Measurements from ENCODE around the gene ORAI3. TPM values are rescaled to one million over a fixed set of nuclear protein-coding genes. Genes with fewer than 3 reads are reported as not detected.

ORAI3 gene
- total RNA-seq, 2 donors from 2014 or later, result 11.0 to 17.5 TPM

- intact Hi-C loops (cut with DNase I), result loop anchor here in 1 of 2 donors (5.0 kb wide), 1 partner anchor 33 kb away; the partner anchor contains the start of gene STX4
- DNase-seq (ENCODE audit: low spot score), result no peak
Measured at GRCh38 chr16:30998852-30999761, 50.2 kb downstream of the ORAI3 start.

- no peak for DNase-seq (ENCODE audit: low spot score)
- intact Hi-C loops (cut with DNase I), result no loop called here
Measured at GRCh38 chr16:31000671-31001382, 52.0 kb downstream of the ORAI3 start.

GRCh38 chr16:31001507-31002249, 52.8 kb downstream of the ORAI3 start:
- DNase-seq (ENCODE audit: low spot score), result no peak
- intact Hi-C loops (cut with DNase I), result no loop called here

GRCh38 chr16:31002250-31002700, 53.4 kb downstream of the ORAI3 start:
- intact Hi-C loops (cut with DNase I), result no loop called here
- no peak for DNase-seq (ENCODE audit: low spot score)

- intact Hi-C loops (cut with DNase I), result no loop called here
- DNase-seq (ENCODE audit: low spot score), result no peak
Measured at GRCh38 chr16:31002862-31003341, 54.0 kb downstream of the ORAI3 start.

- DNase-seq (ENCODE audit: low spot score), result no peak
- intact Hi-C loops (cut with DNase I), result no loop called here
Measured at GRCh38 chr16:31003744-31004143, 54.9 kb downstream of the ORAI3 start.

Other genes starting within 250 kb of the ORAI3 start
- gene SRCAP, start 249.9 kb upstream of the ORAI3 start, total RNA-seq, result 10 to 100 TPM; 41.4 to 44.9 TPM
- 10 to 100 TPM; 13.0 to 13.9 TPM for gene PHKG2, start 200.6 kb upstream of the ORAI3 start, total RNA-seq
- 1 to 10 TPM; 1.2 TPM for gene CFAP119, start 187.0 kb upstream of the ORAI3 start, total RNA-seq
- 10 to 100 TPM; 60.9 to 66.5 TPM for gene RNF40, start 186.7 kb upstream of the ORAI3 start, total RNA-seq
- gene ZNF629, start 161.9 kb upstream of the ORAI3 start, total RNA-seq, result 10 to 100 TPM; 10.1 to 11.2 TPM
- gene BCL7C, start 55.0 kb upstream of the ORAI3 start, total RNA-seq, result 10 to 100 TPM; 33.6 to 36.3 TPM
- gene CTF1, start 52.5 kb upstream of the ORAI3 start, total RNA-seq, result 1 to 10 TPM; 5.0 to 5.2 TPM
- gene FBXL19, start 25.5 kb upstream of the ORAI3 start, total RNA-seq, result 10 to 100 TPM; 13.7 to 14.5 TPM
- 10 to 100 TPM; 11.8 to 17.7 TPM for gene SETD1A, start 8.7 kb downstream of the ORAI3 start, total RNA-seq
- 10 to 100 TPM; 38.5 to 39.2 TPM for gene HSD3B7, start 36.1 kb downstream of the ORAI3 start, total RNA-seq
- gene STX1B, start 61.6 kb downstream of the ORAI3 start, total RNA-seq, result 1 to 10 TPM in 1 of 2 donors, under 1 TPM in 1; 0.95 to 1.1 TPM
- gene STX4, start 84.5 kb downstream of the ORAI3 start, total RNA-seq, result 10 to 100 TPM; 54.4 to 75.4 TPM
- gene ZNF668, start 125.2 kb downstream of the ORAI3 start, total RNA-seq, result 10 to 100 TPM; 12.1 to 14.6 TPM
- 10 to 100 TPM; 10.1 to 11.7 TPM for gene ZNF646, start 125.4 kb downstream of the ORAI3 start, total RNA-seq
- 1 to 10 TPM; 1.5 to 3.5 TPM for gene PRSS53, start 139.9 kb downstream of the ORAI3 start, total RNA-seq
- 100 to 1,000 TPM in 1 of 2 donors, 10 to 100 TPM in 1; 77.8 to 113 TPM for gene VKORC1, start 145.7 kb downstream of the ORAI3 start, total RNA-seq
- gene BCKDK, start 159.3 kb downstream of the ORAI3 start, total RNA-seq, result 10 to 100 TPM; 29.8 to 30.6 TPM
- 10 to 100 TPM; 49.9 to 51.3 TPM for gene KAT8, start 168.6 kb downstream of the ORAI3 start, total RNA-seq
- gene PRSS8, start 186.7 kb downstream of the ORAI3 start, total RNA-seq, result under 1 TPM in 1 of 2 donors, not detected in 1; 0.23 TPM
- 1 to 10 TPM; 2.9 to 5.2 TPM for gene PRSS36, start 201.0 kb downstream of the ORAI3 start, total RNA-seq
- gene FUS, start 231.1 kb downstream of the ORAI3 start, total RNA-seq, result 100 to 1,000 TPM; 168 to 208 TPM

Data from posterior vena cava (tissue), 2 donors.